GM23248 (cell line): ENCODE results near the gene ZNF562.

Experiments
- EZH2 ChIP-seq: fragments of 200-600 bp; sonication (generic); IDR thresholded peaks from 2 replicates; pipeline ENCODE4 v1.6.1; 2018; ENCODE audit warnings: antibody characterized with exemption, mild to moderate bottlenecking; ENCODE audit not compliant: insufficient read depth, poor library complexity, severe bottlenecking
- EZH2phosphoT487 ChIP-seq: fragments of 200-600 bp; sonication (generic); IDR thresholded peaks from 2 replicates; pipeline ENCODE4 v1.6.1; 2018; ENCODE audit warnings: antibody characterized with exemption, moderate library complexity, mild to moderate bottlenecking, low read depth; ENCODE audit not compliant: insufficient read depth

GRCh38 chr19:9650345-9650744 is 24.6 kb downstream of the ZNF562 start:
- TF ChIP-seq EZH2 (no peak), EZH2phosphoT487 (no peak)
